Panc1 (cell line): ENCODE measurements around the gene POGK.

Experiments
- CTCF ChIP-seq: fragments of 450-650 bp; IDR thresholded peaks from 2 replicates; pipeline ENCODE4 v1.5.1; 2017; ENCODE audit warnings: mild to moderate bottlenecking
- POLR2AphosphoS5 ChIP-seq: IDR thresholded peaks from 2 replicates; pipeline ENCODE4 v1.6.1; 2012; ENCODE audit warnings: mild to moderate bottlenecking, low read depth, low read length, moderate library complexity
- REST ChIP-seq, 2 experiments: IDR thresholded peaks; 2 replicates each; pipeline ENCODE4 v1.6.1; 2011 to 2012; ENCODE audit warnings: low read depth in 2 of 2, control low read depth in 1 of 2, low read length in 1 of 2, mild to moderate bottlenecking in 1 of 2, moderate library complexity in 1 of 2; ENCODE audit not compliant: insufficient read depth in 1 of 2
- SIN3A ChIP-seq: IDR thresholded peaks from 2 replicates; pipeline ENCODE4 v1.6.1; 2012; ENCODE audit warnings: low read depth, mild to moderate bottlenecking, low read length, moderate library complexity, borderline replicate concordance; ENCODE audit not compliant: insufficient read depth
- TCF7L2 ChIP-seq: IDR thresholded peaks from 2 replicates; pipeline ENCODE4 v1.6.1; 2011; ENCODE audit warnings: mild to moderate bottlenecking, low read depth, low read length, inconsistent platforms

- TF ChIP-seq CTCF (no peak), POLR2AphosphoS5 (no peak), REST (IDR thresholded peaks at IDR 0.05; ENCODE audit: insufficient read depth in 1 of 2, low read depth in 2 of 2, low read length in 1 of 2) (no peak), SIN3A (no peak), TCF7L2 (no peak)
Observed at GRCh38 chr1:166852918-166853317, 13.6 kb downstream of the POGK start.
